ENCODE results near the gene CPZ.

Gene CPZ

DNA sequence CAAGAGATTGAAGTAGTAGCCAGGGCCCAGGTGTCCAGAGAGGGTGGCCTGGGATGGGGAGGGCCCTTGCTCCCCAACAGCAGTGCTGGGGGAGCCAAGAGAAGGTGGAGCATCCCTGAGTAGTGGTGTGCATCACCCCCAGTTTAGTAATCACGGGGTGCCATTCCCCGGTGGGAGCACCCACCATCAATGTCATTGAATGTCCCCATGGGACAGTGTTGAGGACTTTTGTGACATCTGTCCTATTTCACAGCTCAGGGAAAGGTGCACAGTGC lies 4.4 kb upstream of the CPZ start:
- TF ChIP-seq RAD21 (IDR thresholded peaks at IDR 0.05; ENCODE audit: low read depth): no peak
- no peak for TF ChIP-seq CREB1 (IDR thresholded peaks at IDR 0.05; ENCODE audit: low read depth)
- no peak for TF ChIP-seq CEBPB (IDR thresholded peaks at IDR 0.05)
- no peak for TF ChIP-seq EGR1 (IDR thresholded peaks at IDR 0.05)
- no peak for TF ChIP-seq YY1 (IDR thresholded peaks at IDR 0.05; ENCODE audit: low read depth)
- TF ChIP-seq TAF1 (IDR thresholded peaks at IDR 0.05; ENCODE audit: low read depth): no peak
- no peak for TF ChIP-seq EP300 (IDR thresholded peaks at IDR 0.05; ENCODE audit: borderline replicate concordance)
- TF ChIP-seq, protein P1, sequence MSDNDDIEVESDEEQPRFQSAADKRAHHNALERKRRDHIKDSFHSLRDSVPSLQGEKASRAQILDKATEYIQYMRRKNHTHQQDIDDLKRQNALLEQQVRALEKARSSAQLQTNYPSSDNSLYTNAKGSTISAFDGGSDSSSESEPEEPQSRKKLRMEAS (IDR thresholded peaks at IDR 0.05): no peak
- no peak for TF ChIP-seq NFIC (IDR thresholded peaks at IDR 0.05)
- no peak for TF ChIP-seq TEAD4 (IDR thresholded peaks at IDR 0.05)
- no peak for TF ChIP-seq FOXM1 (IDR thresholded peaks at IDR 0.05; ENCODE audit: borderline replicate concordance, low read depth)
- no peak for TF ChIP-seq REST (IDR thresholded peaks at IDR 0.05; ENCODE audit: low read depth)
- TF ChIP-seq, protein P2, sequence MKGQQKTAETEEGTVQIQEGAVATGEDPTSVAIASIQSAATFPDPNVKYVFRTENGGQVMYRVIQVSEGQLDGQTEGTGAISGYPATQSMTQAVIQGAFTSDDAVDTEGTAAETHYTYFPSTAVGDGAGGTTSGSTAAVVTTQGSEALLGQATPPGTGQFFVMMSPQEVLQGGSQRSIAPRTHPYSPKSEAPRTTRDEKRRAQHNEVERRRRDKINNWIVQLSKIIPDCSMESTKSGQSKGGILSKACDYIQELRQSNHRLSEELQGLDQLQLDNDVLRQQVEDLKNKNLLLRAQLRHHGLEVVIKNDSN (IDR thresholded peaks at IDR 0.05): no peak

GRCh38 chr4:8589336-8589735 lies 3.2 kb upstream of the CPZ start:
- TF ChIP-seq EP300 (IDR thresholded peaks at IDR 0.05; ENCODE audit: borderline replicate concordance) (no peak), TEAD4 (IDR thresholded peaks at IDR 0.05) (no peak), YY1 (IDR thresholded peaks at IDR 0.05; ENCODE audit: low read depth) (no peak), ZBTB7A (IDR thresholded peaks at IDR 0.05; ENCODE audit: low read depth) (no peak), REST (IDR thresholded peaks at IDR 0.05; ENCODE audit: low read depth) (no peak), EGR1 (IDR thresholded peaks at IDR 0.05) (no peak), NFIC (IDR thresholded peaks at IDR 0.05) (no peak), FOXM1 (IDR thresholded peaks at IDR 0.05; ENCODE audit: borderline replicate concordance, low read depth) (no peak), TAF1 (IDR thresholded peaks at IDR 0.05; ENCODE audit: low read depth) (no peak)
- TF ChIP-seq, protein P1 (IDR thresholded peaks at IDR 0.05): no peak

DNA sequence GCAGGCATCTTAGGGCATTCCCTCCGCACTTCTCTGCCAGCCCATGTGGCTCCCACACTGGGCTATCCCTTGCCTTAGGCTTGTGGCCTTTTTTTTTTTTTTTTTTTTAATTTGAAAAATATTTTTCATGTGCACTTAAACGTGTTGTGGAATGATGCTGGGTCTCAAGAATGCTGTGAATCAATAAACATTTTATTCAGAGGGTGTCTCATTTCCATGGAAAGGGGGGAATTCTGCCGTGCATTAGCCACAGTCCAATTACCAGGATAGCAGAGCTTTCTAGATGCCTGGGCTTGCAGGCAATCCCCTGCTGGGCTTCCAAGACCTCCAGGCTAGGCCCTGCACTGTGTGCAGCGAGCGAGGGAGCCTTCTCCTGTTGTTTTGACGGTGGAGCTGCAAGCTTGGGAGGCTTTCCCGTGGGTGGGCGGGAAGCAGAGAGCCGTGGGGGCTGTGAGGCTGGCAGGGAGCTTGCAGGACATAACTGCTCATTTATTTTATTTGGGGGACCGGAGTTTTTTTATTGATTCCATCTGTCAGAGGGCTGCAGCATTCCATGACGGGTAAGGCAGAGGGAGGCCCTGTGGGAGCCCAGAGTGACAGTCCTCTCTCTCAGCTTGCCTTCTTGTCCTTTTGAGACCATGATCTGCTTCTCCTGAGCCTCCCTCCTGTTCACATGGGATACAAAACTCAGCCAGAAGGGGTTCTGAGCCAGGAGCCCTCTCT lies 2.6 kb upstream of the CPZ start:
- no peak for TF ChIP-seq EP300 (IDR thresholded peaks at IDR 0.05; ENCODE audit: borderline replicate concordance)
- no peak for TF ChIP-seq CEBPB (IDR thresholded peaks at IDR 0.05)

- TF ChIP-seq RAD21 (IDR thresholded peaks at IDR 0.05; ENCODE audit: low read depth) (no peak), EP300 (IDR thresholded peaks at IDR 0.05; ENCODE audit: borderline replicate concordance) (no peak), YY1 (IDR thresholded peaks at IDR 0.05; ENCODE audit: low read depth) (no peak), NFIC (IDR thresholded peaks at IDR 0.05) (no peak), ZBTB7A (IDR thresholded peaks at IDR 0.05; ENCODE audit: low read depth) (no peak), FOXM1 (IDR thresholded peaks at IDR 0.05; ENCODE audit: borderline replicate concordance, low read depth) (no peak), CREB1 (IDR thresholded peaks at IDR 0.05; ENCODE audit: low read depth) (no peak)
Observed at GRCh38 chr4:8590546-8590880, 2.1 kb upstream of the CPZ start.

GRCh38 chr4:8591114-8591513 lies 1.5 kb upstream of the CPZ start:
- TF ChIP-seq, protein P2 (IDR thresholded peaks at IDR 0.05): no peak
- TF ChIP-seq TAF1 (IDR thresholded peaks at IDR 0.05; ENCODE audit: low read depth) (no peak), EGR1 (IDR thresholded peaks at IDR 0.05) (no peak), FOXM1 (IDR thresholded peaks at IDR 0.05; ENCODE audit: borderline replicate concordance, low read depth) (no peak), RAD21 (IDR thresholded peaks at IDR 0.05; ENCODE audit: low read depth) (no peak), REST (IDR thresholded peaks at IDR 0.05; ENCODE audit: low read depth) (no peak), TCF12 (IDR thresholded peaks at IDR 0.05; ENCODE audit: low read depth) (no peak), TEAD4 (IDR thresholded peaks at IDR 0.05) (no peak), EP300 (IDR thresholded peaks at IDR 0.05; ENCODE audit: borderline replicate concordance) (no peak), NFIC (IDR thresholded peaks at IDR 0.05) (no peak), CREB1 (IDR thresholded peaks at IDR 0.05; ENCODE audit: low read depth) (no peak), YY1 (IDR thresholded peaks at IDR 0.05; ENCODE audit: low read depth) (no peak), CEBPB (IDR thresholded peaks at IDR 0.05) (no peak), ZBTB7A (IDR thresholded peaks at IDR 0.05; ENCODE audit: low read depth) (no peak)
- TF ChIP-seq, protein P1 (IDR thresholded peaks at IDR 0.05): no peak

Data from Ishikawa (cell line).